IMR-90 (cell line): Measurements from ENCODE around the gene UMOD. TPM values are rescaled to one million over a fixed set of nuclear protein-coding genes. Genes with fewer than 3 reads are reported as not detected.

Source experiments
- ATAC-seq: fragments of 200-7000 bp; cut with Tn5 transposase; 2 replicates; pipeline ENCODE4 v1.9.1; 2020; ENCODE audit warnings: low read depth, mild to moderate bottlenecking, moderate library complexity
- BruUV-seq: library from RNA; stranded (reverse); fragments of 400-500 nt; replicated peaks from 2 replicates; lab custom pipeline; 2021; lab: Mats Ljungman, UMichigan
- CTCF ChIA-PET: fragments of 300-600 bp; formaldehyde crosslinking; extraction: SDS; loops from one replicate; lab custom pipeline; 2021; ENCODE audit warnings: antibody characterized with exemption; lab: Yijun Ruan, JAX
- POLR2A ChIA-PET: fragments of 300-600 bp; sonication (Branson Sonifier 250); formaldehyde crosslinking; loops from one replicate; lab custom pipeline; 2022; ENCODE audit warnings: antibody characterized with exemption; ENCODE audit not compliant: unreplicated experiment; lab: Charles Lee
- DNase-seq: peaks from one replicate; pipeline ENCODE4 v3.0.0; 2013
- H2AFZ ChIP-seq: replicated peaks from 2 replicates; pipeline ENCODE3; 2013; ENCODE audit warnings: low read length, mild to moderate bottlenecking; ENCODE audit not compliant: poor library complexity
- H2AK5ac ChIP-seq: 2 replicates; pipeline ENCODE4 v1.6.1; 2013; ENCODE audit warnings: low read depth, low read length, inconsistent platforms
- H2AK9ac ChIP-seq: replicated peaks from 2 replicates; pipeline ENCODE3; 2013; ENCODE audit warnings: mild to moderate bottlenecking, low read depth, low read length, moderate library complexity; ENCODE audit not compliant: poor library complexity
- H2BK120ac ChIP-seq: 2 replicates; pipeline ENCODE4 v1.6.1; 2013; ENCODE audit warnings: low read depth, low read length, inconsistent platforms
- H2BK15ac ChIP-seq: 3 replicates; pipeline ENCODE4 v1.6.1; 2013; ENCODE audit warnings: low read depth, low read length, inconsistent platforms
- H2BK20ac ChIP-seq: 2 replicates; pipeline ENCODE4 v1.6.1; 2013; ENCODE audit warnings: low read depth, mild to moderate bottlenecking, inconsistent platforms, low read length, moderate library complexity
- H2BK5ac ChIP-seq: 2 replicates; pipeline ENCODE4 v1.6.1; 2013; ENCODE audit warnings: mild to moderate bottlenecking, low read depth, low read length, inconsistent platforms; ENCODE audit not compliant: poor library complexity, severe bottlenecking
- H3K14ac ChIP-seq: replicated peaks from 2 replicates; pipeline ENCODE4 v1.6.1; 2013; ENCODE audit warnings: low read depth, low read length, inconsistent platforms
- H3K18ac ChIP-seq: 2 replicates; pipeline ENCODE4 v1.6.1; 2013; ENCODE audit warnings: low read depth, low read length, control low read depth
- H3K23ac ChIP-seq: 2 replicates; pipeline ENCODE4 v1.6.1; 2013; ENCODE audit warnings: low read depth, low read length, inconsistent platforms
- H3K27ac ChIP-seq: 2 replicates; pipeline ENCODE4 v1.5.1; 2013; ENCODE audit warnings: mild to moderate bottlenecking, control low read depth, low read length; ENCODE audit not compliant: insufficient read depth
- H3K27me3 ChIP-seq: 2 replicates; pipeline ENCODE4 v1.6.1; 2013; ENCODE audit warnings: low read length; ENCODE audit not compliant: control insufficient read depth, insufficient read depth
- H3K36me3 ChIP-seq: 2 replicates; pipeline ENCODE4 v1.6.1; 2013; ENCODE audit warnings: low read length, mixed read lengths; ENCODE audit not compliant: control insufficient read depth, insufficient read depth
- H3K4ac ChIP-seq: 2 replicates; pipeline ENCODE4 v1.6.1; 2013; ENCODE audit warnings: low read depth, low read length, inconsistent platforms
- H3K4me1 ChIP-seq: 2 replicates; pipeline ENCODE4 v1.6.1; 2013; ENCODE audit warnings: low read length, mixed read lengths; ENCODE audit not compliant: control insufficient read depth, insufficient read depth
- H3K4me2 ChIP-seq: 2 replicates; pipeline ENCODE4 v1.6.1; 2013; ENCODE audit warnings: low read depth, mild to moderate bottlenecking, control low read depth, low read length, moderate library complexity
- H3K4me3 ChIP-seq: 2 replicates; pipeline ENCODE4 v1.5.1; 2013; ENCODE audit warnings: low read depth, mild to moderate bottlenecking, control low read depth, low read length, moderate library complexity; ENCODE audit not compliant: insufficient read depth
- H3K56ac ChIP-seq: 2 replicates; pipeline ENCODE4 v1.6.1; 2013; ENCODE audit warnings: low read length, inconsistent platforms; ENCODE audit not compliant: insufficient read depth; ENCODE audit errors: extremely low read depth
- H3K79me1 ChIP-seq, 2 experiments: 2 replicates each; pipeline ENCODE4 v1.6.1; 2013; ENCODE audit warnings: low read length in 2 of 2, inconsistent platforms in 1 of 2, low read depth in 1 of 2
- H3K9ac ChIP-seq: 2 replicates; pipeline ENCODE4 v1.6.1; 2013; ENCODE audit warnings: low read depth, low read length, control low read depth
- H3K9me1 ChIP-seq: 2 replicates; pipeline ENCODE4 v1.6.1; 2013; ENCODE audit warnings: low read length, inconsistent platforms; ENCODE audit not compliant: insufficient read depth
- H3K9me3 ChIP-seq: 2 replicates; pipeline ENCODE4 v1.6.1; 2013; ENCODE audit warnings: low read length; ENCODE audit not compliant: control insufficient read depth, insufficient read depth
- H4K20me1 ChIP-seq: 2 replicates; pipeline ENCODE4 v1.6.1; 2013; ENCODE audit warnings: low read length, inconsistent platforms; ENCODE audit not compliant: insufficient read depth
- H4K5ac ChIP-seq: 2 replicates; pipeline ENCODE4 v1.6.1; 2013; ENCODE audit warnings: mild to moderate bottlenecking, low read depth, low read length, control low read depth
- H4K8ac ChIP-seq, 2 experiments: 2 replicates each; pipeline ENCODE4 v1.6.1; 2013; ENCODE audit warnings: low read depth in 2 of 2, low read length in 2 of 2, control low read depth in 1 of 2, inconsistent platforms in 1 of 2
- H4K91ac ChIP-seq: 2 replicates; pipeline ENCODE4 v1.6.1; 2013; ENCODE audit warnings: low read depth, low read length, inconsistent platforms; ENCODE audit not compliant: insufficient read depth
- BHLHE40 ChIP-seq: fragments of 150-350 bp; IDR thresholded peaks from 2 replicates; pipeline ENCODE4 v1.6.1; 2016; ENCODE audit warnings: mild to moderate bottlenecking, low read depth, low read length
- WGBS, 2 experiments: methylation state at CpG; one replicate each; pipeline versions ENCODE4 v1.1.5 to v1.1.7; 2013; ENCODE audit warnings: missing lambda C conversion rate in 2 of 2; ENCODE audit not compliant: insufficient read length in 1 of 2; ENCODE audit errors: extremely low coverage in 2 of 2; 5-methylcytosine and 5-hydroxymethylcytosine counted together
- dilution Hi-C: fragments of 300-500 bp; cut with HindIII; formaldehyde crosslinking; loops from one replicate; pipeline ENCODE4 v1.14.3; 2018; ENCODE audit warnings: low sequenced_read_pairs; ENCODE audit not compliant: unreplicated experiment
- in situ Hi-C: fragments of 300-500 bp; cut with MboI; formaldehyde crosslinking; loops from 3 replicates; pipeline ENCODE4 v1.14.3; 2019; ENCODE audit warnings: low sequenced_read_pairs, inconsistent platforms, mixed read lengths
- intact Hi-C: fragments of 100-400 bp; cut with micrococcal nuclease; formaldehyde crosslinking; loops from 2 replicates; pipeline ENCODE4 v1.10.0; 2022
- polyA plus RNA-seq, 3 experiments: library from polyadenylated mRNA; depleted of rRNA; stranded (reverse); fragments of >200 nt; gene quantifications; 2 replicates each; pipeline ENCODE4 v1.2.3, GENCODE V29; 2012; ENCODE audit warnings: low replicate concordance in 1 of 3
- total RNA-seq: library from RNA; depleted of rRNA; stranded (reverse); fragments of >200 nt; gene quantifications from 2 replicates; pipeline ENCODE4 v1.2.3, GENCODE V29; 2012

Gene UMOD
- total and polyA plus RNA-seq, 2 of the 4 experiments (the other 2 are of a cell fraction), result not detected

DNA sequence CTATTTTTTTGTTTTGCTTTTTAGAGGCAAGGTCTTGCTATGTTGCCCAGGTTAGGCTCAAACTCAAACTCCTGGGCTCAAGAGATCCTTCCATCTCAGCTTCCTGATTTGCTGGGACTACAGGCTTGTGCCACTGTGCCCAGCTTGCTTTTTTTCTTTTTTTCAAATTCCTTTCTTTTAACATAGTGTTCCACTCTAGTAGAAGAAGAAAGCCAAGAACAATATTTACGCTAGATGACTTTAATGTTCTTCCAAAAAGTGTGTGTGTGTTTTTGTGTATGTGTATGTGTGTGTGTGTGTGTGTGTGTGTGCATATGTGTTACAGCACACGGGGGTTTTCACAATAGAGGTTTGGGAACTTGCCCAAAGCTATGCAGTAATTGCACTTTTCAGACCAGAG is 10.7 kb upstream of the UMOD start:
- intact Hi-C loops, result no loop called here
- no peak overlapping the region for H3K18ac ChIP-seq
- H3K14ac ChIP-seq, result no peak overlapping the region
- H2AK9ac ChIP-seq, result no peak overlapping the region
- no peak overlapping the region for H2BK20ac ChIP-seq
- no peaks in the 10 kb centered on the region for H3K79me1 ChIP-seq
- CTCF ChIA-PET, result interaction anchor here (0.7 kb wide), 1 partner anchor 31 kb away, joined by 5 read pairs; no protein-coding TSS in a partner anchor
- H3K9ac ChIP-seq, result no peak overlapping the region
- BruUV-seq, result no TSS peak
- no peak for TF ChIP-seq BHLHE40
- H4K91ac ChIP-seq, result no peak overlapping the region
- dilution Hi-C loops, result no loop called here
- no peak overlapping the region for H2BK120ac ChIP-seq
- H3K27ac ChIP-seq, result no peak overlapping the region
- no peak overlapping the region for H2BK15ac ChIP-seq
- ATAC-seq (no peak), DNase-seq (no peak)
- peaks cover 5% of the 10 kb centered on the region; the same call in 1 of the 2 replicates for H3K9me3 ChIP-seq
- H4K20me1 ChIP-seq, result no peaks in the 10 kb centered on the region
- H3K4me2 ChIP-seq, result no peak overlapping the region
- in situ Hi-C loops, result no loop called here
- no peak overlapping the region for H4K5ac ChIP-seq
- no peak overlapping the region for H3K4ac ChIP-seq
- H3K9me1 ChIP-seq, result no peaks in the 10 kb centered on the region
- H3K36me3 ChIP-seq, result no peaks in the 10 kb centered on the region
- H2BK5ac ChIP-seq, result no peak overlapping the region
- POLR2A ChIA-PET, result interaction anchor here (0.8 kb wide), 1 partner anchor 463 kb away, joined by 9 read pairs; no protein-coding TSS in a partner anchor
- no CpG with 5 or more reads among the region's 2 CpGs for WGBS, 2 experiments
- no peak overlapping the region for H3K4me3 ChIP-seq
- no peaks in the 10 kb centered on the region for H3K27me3 ChIP-seq
- no peak overlapping the region for H3K56ac ChIP-seq
- no peak overlapping the region for H2AFZ ChIP-seq
- no peak overlapping the region for H4K8ac ChIP-seq
- no peak overlapping the region for H2AK5ac ChIP-seq
- H3K23ac ChIP-seq, result no peak overlapping the region
- H3K4me1 ChIP-seq, result no peaks in the 10 kb centered on the region
